NCI-H2081 treated with DMSO at 0.1 percent for 48 hours (cell line): ENCODE data around the gene GNB1L.

Experiments used
- DNase-seq: peaks from one replicate; lab custom pipeline; 2025; lab: John Stamatoyannopoulos, UW

The GNB1L gene, protein sequence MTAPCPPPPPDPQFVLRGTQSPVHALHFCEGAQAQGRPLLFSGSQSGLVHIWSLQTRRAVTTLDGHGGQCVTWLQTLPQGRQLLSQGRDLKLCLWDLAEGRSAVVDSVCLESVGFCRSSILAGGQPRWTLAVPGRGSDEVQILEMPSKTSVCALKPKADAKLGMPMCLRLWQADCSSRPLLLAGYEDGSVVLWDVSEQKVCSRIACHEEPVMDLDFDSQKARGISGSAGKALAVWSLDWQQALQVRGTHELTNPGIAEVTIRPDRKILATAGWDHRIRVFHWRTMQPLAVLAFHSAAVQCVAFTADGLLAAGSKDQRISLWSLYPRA

DNA sequence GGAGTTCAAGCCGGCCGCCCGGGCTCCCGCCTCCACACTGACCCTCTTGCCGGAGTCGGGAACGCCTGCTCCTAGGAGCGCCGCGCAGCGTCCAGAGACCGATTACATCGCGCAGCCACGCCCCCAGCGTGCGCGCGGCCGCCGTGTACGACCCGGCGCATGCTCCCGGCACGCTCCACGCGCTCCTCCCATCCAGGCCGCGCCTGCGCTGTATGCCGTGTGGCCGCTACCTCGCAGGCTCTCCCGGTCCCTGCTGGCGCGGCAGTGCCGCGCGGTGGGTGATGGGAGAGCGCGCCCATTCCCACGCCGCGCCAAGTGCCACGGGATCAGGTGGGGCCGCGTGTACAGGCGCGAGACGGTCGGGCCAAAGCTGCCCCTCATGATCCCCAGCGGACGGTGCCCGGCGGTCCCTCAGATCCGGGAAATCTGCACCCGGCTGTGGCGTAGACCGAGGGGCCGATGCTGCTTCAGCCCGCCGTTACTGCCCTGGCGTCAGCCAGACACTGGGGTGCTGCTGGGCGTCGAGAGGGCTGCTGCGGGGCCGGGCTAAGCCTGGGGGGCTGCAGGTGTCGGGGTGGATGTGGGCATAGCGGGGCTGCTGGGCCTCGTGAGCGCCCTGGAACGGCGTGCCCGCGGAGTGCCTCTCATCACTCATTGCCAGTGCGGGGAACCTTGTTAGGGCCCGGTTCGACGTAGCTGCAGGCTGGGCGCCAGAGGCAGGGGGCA is at the start of gene GNB1L, which contains the start of gene RTL10:
Gene GNB1L (minus strand): TSS at position 97 of the 726 bp plus-strand sequence. CDS start 33,519 bp downstream, outside the sequence.
Gene RTL10 (minus strand): TSS at position 97 of the 726 bp plus-strand sequence. CDS start 2,613 bp downstream, outside the sequence.
- DNase-seq: peak; percentile 76

DNA sequence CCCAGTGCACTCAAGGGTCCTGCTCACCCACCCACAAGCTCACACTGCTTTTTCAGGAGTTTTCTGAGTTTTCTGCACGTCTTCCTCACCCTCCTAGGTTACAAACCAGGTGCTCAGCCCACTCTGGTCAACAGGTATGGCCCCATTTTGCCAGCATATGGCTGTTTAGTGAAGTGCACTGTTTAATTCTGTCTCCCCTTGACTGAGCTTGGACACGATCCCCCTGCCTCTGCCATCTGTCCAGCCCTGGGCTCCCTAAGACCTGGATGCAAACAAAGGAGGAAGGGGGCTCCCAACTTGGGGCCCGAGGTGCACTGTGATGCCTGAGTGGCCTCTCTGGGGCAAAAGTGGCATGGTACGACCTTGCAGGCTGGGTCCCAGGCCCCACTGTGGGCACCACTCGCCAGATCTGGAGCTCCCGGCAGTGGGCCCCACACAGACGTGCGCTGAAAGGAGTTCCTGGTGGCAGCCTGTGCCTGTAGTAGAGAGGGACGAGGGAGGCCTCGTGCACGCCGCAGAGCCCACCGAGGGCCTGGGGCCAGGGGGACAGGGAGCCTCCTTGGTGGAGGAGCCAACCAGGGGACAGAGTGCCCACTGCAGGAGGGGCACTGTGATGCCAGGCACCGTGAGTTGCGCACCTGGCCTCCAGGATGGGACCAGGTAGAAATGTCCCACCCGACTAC is 49.6 kb upstream of the GNB1L start:
- DNase-seq: no peak

GRCh38 chr22:19903513-19903912 is 48.8 kb upstream of the GNB1L start:
- DNase-seq: no peak

- DNase-seq: no peak
Measured at GRCh38 chr22:19903031-19903430, 48.4 kb upstream of the GNB1L start.

GRCh38 chr22:19902245-19902715 is 47.6 kb upstream of the GNB1L start:
- peak; percentile 40 for DNase-seq

- no peak for DNase-seq
Measured at GRCh38 chr22:19901577-19902244, 47.0 kb upstream of the GNB1L start.

DNA sequence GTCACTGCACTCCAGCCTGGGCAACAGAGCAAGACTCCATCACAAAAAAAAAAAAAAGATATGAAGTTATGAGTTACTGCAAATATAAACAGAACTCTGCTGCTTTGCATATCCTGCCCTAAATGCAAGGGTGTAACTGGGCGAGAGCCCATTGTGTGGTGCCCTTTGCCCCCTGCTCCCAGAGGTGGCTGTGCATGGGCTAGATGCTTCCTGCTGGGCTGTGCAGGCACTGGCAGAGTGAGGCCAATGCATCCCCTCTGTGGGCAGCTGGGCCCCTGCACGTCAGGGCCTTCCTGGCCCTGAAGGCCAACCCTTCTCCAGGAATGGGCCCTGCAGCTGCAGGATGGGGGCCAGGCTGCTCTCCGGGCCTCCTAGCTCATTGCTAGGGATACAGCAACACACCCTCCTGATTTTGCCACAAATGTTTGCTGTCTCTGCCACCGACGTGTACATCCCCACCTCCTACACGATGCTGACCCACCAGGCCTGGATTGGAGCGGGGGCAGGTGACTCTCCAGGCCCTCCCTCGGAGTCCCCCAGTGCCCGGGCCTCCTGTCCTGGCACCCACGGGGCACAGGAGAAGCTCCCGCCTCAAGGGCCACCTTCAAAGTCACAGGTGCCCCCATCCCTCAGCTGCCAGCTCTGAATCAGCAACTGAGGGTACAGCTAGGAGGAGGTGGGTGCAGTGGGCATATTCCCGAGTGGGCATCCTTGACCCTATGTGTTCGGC is 46.2 kb upstream of the GNB1L start:
- DNase-seq: no peak

- DNase-seq: no peak
Measured at GRCh38 chr22:19898831-19899567, 44.3 kb upstream of the GNB1L start.

DNA sequence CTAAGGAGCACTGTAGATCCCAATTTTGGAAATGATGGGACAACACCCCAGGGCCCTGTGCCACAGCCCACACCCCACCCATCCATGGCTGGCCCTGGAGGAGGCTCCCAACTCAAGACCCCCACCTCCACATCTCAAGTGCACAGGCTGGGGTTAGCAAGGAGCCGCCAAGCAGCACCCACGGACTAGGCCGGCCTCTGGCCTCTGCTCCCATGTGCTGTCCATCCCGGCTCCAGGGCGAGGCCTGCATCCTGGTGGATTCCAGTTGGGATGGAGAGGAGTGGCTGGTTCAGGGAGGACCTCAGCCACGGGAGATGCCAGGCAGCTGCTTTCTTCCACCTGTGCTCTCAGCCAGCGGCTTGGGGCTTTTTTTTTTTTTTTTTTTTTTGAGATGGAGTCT is 43.5 kb upstream of the GNB1L start:
- no peak for DNase-seq

- DNase-seq: no peak
Measured at GRCh38 chr22:19897726-19898125, 43.1 kb upstream of the GNB1L start.

DNA sequence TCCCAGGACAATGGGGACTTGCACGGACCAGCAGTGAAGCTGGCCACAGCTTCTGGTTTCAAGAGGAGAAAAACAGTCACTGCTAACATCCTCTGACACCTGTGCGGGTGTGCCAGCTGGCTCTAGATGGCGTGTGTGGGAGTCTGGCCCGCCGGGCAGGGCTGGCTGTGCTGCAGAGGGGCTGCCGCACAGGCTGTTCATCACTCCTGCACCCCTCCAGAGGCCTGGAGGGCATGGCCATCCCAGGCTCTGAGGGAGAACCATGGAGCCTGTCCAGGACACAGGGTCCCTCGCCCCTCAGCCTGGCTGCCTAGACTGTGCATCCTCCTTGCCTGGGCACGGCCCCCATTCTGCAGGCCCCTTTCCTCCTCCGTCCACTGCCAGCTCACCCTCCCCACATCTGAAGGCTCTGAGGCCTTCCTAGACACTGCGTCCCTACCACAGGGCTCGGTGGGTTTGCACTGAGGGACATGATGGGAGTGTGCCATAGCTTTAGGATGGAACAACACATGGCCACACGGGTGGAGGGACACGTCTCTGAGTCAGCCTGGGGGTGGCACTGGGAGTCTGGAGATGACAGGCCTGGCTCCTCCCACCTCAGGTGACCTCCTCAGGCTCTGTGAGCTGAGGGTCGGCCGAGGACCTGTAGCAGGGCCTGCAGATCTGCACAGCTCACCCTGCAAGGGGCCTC is 42.1 kb upstream of the GNB1L start:
- no peak for DNase-seq

DNA sequence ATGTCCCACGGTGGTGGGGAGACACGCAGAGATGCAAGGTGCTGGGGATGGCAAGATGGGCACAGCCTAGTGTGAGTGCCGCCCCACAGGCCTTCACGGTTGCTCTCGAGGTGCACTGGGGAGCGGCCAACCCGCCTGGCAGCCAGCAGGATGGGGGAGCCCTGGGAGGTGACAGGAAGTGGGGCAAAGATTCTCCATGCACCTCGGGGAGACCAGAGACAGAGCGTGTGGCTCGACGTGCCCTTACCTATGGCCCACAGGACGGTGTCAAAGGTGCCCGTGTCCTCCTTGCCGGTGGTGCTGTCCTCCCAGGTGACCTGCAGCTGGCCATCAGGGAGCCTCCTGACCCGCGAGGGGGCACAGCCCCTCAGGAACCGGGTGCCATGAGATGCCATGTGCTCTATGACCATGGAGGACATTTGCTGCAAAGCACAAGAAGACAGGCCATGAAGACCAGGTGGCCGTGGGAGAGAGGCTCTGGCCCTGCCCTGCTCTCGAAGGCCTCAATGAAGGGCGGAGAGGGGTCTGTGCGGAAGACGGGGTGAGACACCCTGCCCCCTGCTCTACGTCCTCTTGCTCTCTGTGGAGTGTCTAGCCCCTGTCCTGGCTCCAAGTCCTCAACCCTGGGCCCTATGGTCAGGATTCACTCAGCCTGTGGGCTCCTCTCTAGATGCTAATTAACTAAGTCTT is 40.6 kb upstream of the GNB1L start:
- DNase-seq: no peak

DNA sequence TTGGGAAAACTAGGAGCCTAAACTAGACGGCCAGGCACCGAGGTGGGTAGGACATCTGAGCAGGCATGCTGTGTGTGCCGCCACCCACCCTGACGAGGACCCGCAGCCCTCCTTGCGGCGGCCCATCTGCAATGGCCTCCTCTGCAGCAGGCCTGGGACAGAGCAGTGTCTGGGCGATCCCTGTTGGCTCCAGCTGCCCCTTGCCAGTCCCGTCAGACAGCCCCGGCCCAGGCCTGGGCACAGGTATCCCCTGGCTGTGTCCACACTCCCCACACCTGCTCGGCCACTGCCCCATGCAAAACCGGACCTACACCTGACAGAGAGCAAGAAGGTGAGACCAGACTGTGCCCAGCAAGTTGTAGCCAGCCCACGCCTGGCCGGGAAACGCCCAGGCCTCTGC is 38.7 kb upstream of the GNB1L start:
- DNase-seq: no peak

DNA sequence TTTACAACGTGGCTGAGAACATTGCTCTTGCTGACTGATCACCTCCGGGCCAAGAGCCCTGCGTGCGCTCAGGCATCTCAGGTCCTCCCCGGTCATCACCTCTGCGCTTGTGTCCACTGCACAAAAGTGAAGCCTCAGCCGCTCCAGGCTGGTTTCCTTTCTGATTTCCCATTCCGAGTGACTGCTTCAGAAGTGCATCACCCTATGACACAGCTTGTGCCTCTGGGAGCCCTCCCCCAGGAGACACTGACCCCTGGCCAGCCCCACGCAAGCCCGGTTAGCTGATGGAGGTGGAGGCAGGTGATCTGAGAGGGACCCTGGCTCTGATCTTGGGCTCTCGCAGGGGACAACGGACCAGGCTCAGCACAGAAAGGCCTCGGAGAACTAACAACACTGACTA is 38.3 kb upstream of the GNB1L start:
- no peak for DNase-seq

DNA sequence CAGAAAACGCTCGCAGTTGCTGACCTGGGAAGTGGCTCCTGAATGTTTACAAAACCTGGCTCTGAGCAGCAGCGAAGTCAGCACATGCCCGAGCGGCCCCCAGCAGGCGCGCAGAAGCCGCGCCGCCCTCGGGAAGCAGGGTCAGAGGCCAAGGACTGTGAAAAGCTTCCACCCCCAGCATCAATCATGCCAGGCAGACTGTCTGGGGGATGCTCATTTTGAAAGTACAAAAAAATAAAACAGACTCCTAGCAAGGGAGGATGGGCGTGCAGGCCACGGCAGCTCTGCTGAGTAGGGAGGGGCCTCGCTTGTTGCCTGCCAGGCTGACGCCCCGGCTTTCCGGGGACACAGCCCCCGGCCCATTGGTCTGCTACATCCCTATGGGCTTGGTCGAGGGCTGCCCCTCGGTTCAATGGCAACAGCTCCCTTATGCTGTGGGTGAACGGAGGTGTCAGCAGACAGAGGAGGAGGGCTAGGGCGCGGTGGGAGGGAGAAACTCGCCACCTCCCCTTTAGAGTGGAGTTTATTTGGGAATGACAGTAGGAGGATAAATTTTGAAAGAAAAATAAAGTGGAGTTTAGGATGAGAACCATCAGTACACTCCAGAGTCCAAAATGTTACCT is 37.7 kb upstream of the GNB1L start:
- DNase-seq: no peak

DNA sequence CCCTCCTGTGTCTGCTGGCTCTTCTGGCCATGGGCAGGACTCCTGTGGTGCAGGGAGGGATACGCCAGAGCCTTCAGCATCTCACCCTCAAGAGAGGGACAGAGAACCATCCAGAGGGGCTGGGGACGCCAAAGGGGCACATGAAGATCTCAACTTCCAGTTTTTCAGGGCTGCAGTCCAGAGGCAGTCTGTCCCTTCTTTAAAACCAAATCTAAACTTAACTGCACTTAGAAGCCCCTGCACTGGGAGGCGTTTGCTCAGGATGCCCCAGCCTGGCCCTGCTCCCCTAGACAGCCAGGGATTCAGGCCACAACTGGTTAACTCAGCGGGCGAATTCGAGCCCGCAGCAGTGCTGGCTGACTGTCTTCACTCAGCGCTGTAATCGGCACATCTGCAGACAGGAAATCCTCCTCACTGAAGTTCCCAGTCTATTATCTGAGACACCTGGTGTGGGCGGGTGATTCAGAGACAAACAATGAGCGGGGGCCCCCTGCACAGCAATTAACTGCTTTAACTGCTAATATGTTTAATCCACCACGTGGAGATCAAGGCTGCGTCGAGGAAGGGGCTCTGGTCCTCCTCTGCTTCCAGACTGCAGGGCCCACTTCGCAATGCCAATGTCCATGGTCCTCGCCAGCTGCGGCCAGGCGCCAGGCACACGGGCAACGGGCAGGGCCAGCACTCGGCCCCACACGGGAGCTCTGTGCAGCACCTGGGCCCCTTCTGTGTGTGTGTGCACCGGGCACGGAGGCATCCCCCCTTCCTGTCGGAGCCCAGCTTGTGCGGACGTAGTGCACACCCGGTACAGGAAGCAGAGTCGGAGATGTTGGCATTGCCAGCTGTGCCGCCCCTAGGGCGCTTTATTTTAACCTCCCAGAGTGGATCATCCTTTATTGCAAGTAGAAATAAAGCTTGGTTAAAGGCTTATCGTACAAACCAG is 36.9 kb upstream of the GNB1L start:
- peak; percentile 91 for DNase-seq

GRCh38 chr22:19890502-19891316 is 36.0 kb upstream of the GNB1L start:
- DNase-seq: no peak
